Prostate gland (tissue), 2 donors: ENCODE data around the gene RPA4. TPM values are rescaled to one million over a fixed set of nuclear protein-coding genes. Genes with fewer than 3 reads are reported as not detected.

Experiments
- DNase-seq: peaks from one replicate; pipeline ENCODE4 v3.0.0-alpha.2; 2019; ENCODE audit warnings: low spot score
- H3K27ac ChIP-seq, 2 donors: fragments of 200-600 bp; sonication (generic); 2 replicates each; pipeline ENCODE4 v1.5.1; 2017 to 2019
- H3K27me3 ChIP-seq: fragments of 200-600 bp; sonication (generic); replicated peaks from 2 replicates; pipeline ENCODE4 v1.5.1; 2019; ENCODE audit not compliant: insufficient read depth
- H3K36me3 ChIP-seq, 2 donors: fragments of 200-600 bp; sonication (generic); 1 replicate in 1 of 2; 2 replicates in 1 of 2; pipeline versions ENCODE4 v1.5.1 to v1.8.1; 2017 to 2019
- H3K4me1 ChIP-seq: fragments of 200-600 bp; sonication (generic); replicated peaks from 2 replicates; pipeline ENCODE4 v1.5.1; 2019
- H3K4me3 ChIP-seq, 2 donors: fragments of 200-600 bp; sonication (generic); 2 replicates each; pipeline ENCODE4 v1.5.1; 2017 to 2019
- H3K9me3 ChIP-seq: fragments of 200-600 bp; sonication (generic); 2 replicates; pipeline ENCODE4 v1.5.1; 2017
- CTCF ChIP-seq, 4 experiments: fragments of 200-600 bp in 2 of 4; fragments of 450-650 bp in 2 of 4; sonication (generic) in 2 of 4; IDR thresholded peaks; 1 replicate in 3 of 4; 2 replicates in 1 of 4; pipeline ENCODE4 v1.5.1; 2016 to 2019; ENCODE audit warnings: antibody characterized with exemption in 4 of 4, mild to moderate bottlenecking in 2 of 4, moderate library complexity in 2 of 4
- POLR2A ChIP-seq: fragments of 450-650 bp; IDR thresholded peaks from one replicate; pipeline ENCODE4 v1.6.1; 2016; ENCODE audit warnings: antibody characterized with exemption, mild to moderate bottlenecking
- POLR2AphosphoS5 ChIP-seq: sonication (generic); formaldehyde crosslinking; IDR thresholded peaks from one replicate; pipeline ENCODE4 v1.6.1; 2017; ENCODE audit warnings: antibody characterized with exemption
- WGBS: methylation state at CpG from one replicate; pipeline ENCODE4 v1.1.5; 2018; 5-methylcytosine and 5-hydroxymethylcytosine counted together
- intact Hi-C: fragments of 100-400 bp; cut with DNase I; formaldehyde crosslinking; loops from one replicate; pipeline ENCODE4 v1.14.2; 2022
- total RNA-seq, 2 donors: library from RNA; depleted of rRNA; stranded (reverse); fragments of >200 nt; gene quantifications; one replicate each; pipeline ENCODE4 v1.1.0, GENCODE V29; 2016

Gene RPA4
- total RNA-seq, 2 donors from 2014 or later = 0.82 to 1.8 TPM

GRCh38 chrX:96861661-96862060 lies 22.0 kb upstream of the RPA4 start:
- Histone ChIP-seq H3K27me3 (no peaks in the 10 kb centered on the region), H3K4me1 (no peaks in the 10 kb centered on the region), H3K27ac (no peak overlapping the region), H3K4me3 (no peak overlapping the region), H3K36me3 (no peaks in the 10 kb centered on the region), H3K9me3 (no peaks in the 10 kb centered on the region)
- TF ChIP-seq CTCF (IDR thresholded peaks at IDR 0.05) (no peak), POLR2AphosphoS5 (no peak), POLR2A (no peak)
- no peak for DNase-seq
- WGBS = 100% methylated on average over 4 of the region's 4 CpGs
- intact Hi-C loops = no loop called here

- DNase-seq = no peak
- H3K4me3 ChIP-seq = no peak overlapping the region
- WGBS = 96% methylated on average over 9 of the region's 13 CpGs
- H3K36me3 ChIP-seq = no peaks in the 10 kb centered on the region
- TF ChIP-seq CTCF (IDR thresholded peaks at IDR 0.05) = no peak
- TF ChIP-seq POLR2AphosphoS5 = no peak
- no peak for TF ChIP-seq POLR2A
- no peaks in the 10 kb centered on the region for H3K4me1 ChIP-seq
- no peaks in the 10 kb centered on the region for H3K9me3 ChIP-seq
- no peak overlapping the region for H3K27ac ChIP-seq
- intact Hi-C loops = no loop called here
- H3K27me3 ChIP-seq = no peaks in the 10 kb centered on the region
Measured at GRCh38 chrX:96884027-96884426, 319 bp downstream of the RPA4 start.

- no peaks in the 10 kb centered on the region for H3K4me1 ChIP-seq
- H3K27me3 ChIP-seq = no peaks in the 10 kb centered on the region
- TF ChIP-seq CTCF (IDR thresholded peaks at IDR 0.05) (no peak), POLR2AphosphoS5 (no peak), POLR2A (no peak)
- no peaks in the 10 kb centered on the region for H3K9me3 ChIP-seq
- no peaks in the 10 kb centered on the region for H3K36me3 ChIP-seq
- no peak overlapping the region for H3K27ac ChIP-seq
- no peak overlapping the region for H3K4me3 ChIP-seq
- intact Hi-C loops = no loop called here
- WGBS = 91% methylated on average over 1 of the region's 1 CpG
- DNase-seq = no peak
Measured at GRCh38 chrX:96889726-96890125, 6.0 kb downstream of the RPA4 start.

GRCh38 chrX:96906741-96907140 lies 23.0 kb downstream of the RPA4 start:
- intact Hi-C loops = no loop called here

More at GRCh38 chrX:96906741-96907140, 23.0 kb downstream of the RPA4 start:
- Histone ChIP-seq H3K9me3 (no peaks in the 10 kb centered on the region), H3K4me3 (no peak overlapping the region), H3K36me3 (no peaks in the 10 kb centered on the region), H3K27me3 (no peaks in the 10 kb centered on the region), H3K4me1 (no peaks in the 10 kb centered on the region), H3K27ac (no peak overlapping the region)
- TF ChIP-seq CTCF (IDR thresholded peaks at IDR 0.05) (no peak), POLR2AphosphoS5 (peak; percentile 6)
- WGBS = 39% methylated on average over 2 of the region's 2 CpGs
- no peak for DNase-seq
